ENCODE measurements around the gene PRKCZ.

The PRKCZ gene

GRCh38 chr1:2070016-2070415 is 19.8 kb downstream of the PRKCZ start:
- no peak for DNase-seq

- no peak for DNase-seq
Measured at GRCh38 chr1:2070800-2071530, 20.8 kb downstream of the PRKCZ start.

- DNase-seq = no peak
Measured at GRCh38 chr1:2072109-2072806, 22.0 kb downstream of the PRKCZ start.

DNA sequence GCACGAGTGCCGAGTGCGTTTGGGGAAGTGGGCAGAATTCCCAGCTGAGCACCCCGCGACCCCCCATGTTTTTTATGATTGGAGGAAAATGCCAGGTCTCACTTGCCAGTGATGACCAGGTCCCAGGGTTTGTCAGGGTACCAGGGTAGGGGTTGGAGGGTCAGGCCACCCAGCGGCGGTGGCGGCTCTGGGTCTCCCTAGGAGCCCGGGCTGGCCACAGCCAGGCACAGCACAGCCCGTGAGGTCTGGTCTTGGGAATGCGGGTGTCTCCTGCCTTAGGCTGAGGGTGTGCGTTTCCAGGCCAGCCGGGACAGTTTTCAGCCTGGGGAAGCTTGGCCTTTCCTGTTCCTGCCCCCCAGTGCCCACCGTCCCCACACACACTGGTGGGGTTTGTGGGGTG is 22.7 kb downstream of the PRKCZ start:
- no peak for DNase-seq

GRCh38 chr1:2073382-2074230 is 23.4 kb downstream of the PRKCZ start:
- no peak for DNase-seq

GRCh38 chr1:2074396-2074795 is 24.2 kb downstream of the PRKCZ start:
- DNase-seq = no peak

DNA sequence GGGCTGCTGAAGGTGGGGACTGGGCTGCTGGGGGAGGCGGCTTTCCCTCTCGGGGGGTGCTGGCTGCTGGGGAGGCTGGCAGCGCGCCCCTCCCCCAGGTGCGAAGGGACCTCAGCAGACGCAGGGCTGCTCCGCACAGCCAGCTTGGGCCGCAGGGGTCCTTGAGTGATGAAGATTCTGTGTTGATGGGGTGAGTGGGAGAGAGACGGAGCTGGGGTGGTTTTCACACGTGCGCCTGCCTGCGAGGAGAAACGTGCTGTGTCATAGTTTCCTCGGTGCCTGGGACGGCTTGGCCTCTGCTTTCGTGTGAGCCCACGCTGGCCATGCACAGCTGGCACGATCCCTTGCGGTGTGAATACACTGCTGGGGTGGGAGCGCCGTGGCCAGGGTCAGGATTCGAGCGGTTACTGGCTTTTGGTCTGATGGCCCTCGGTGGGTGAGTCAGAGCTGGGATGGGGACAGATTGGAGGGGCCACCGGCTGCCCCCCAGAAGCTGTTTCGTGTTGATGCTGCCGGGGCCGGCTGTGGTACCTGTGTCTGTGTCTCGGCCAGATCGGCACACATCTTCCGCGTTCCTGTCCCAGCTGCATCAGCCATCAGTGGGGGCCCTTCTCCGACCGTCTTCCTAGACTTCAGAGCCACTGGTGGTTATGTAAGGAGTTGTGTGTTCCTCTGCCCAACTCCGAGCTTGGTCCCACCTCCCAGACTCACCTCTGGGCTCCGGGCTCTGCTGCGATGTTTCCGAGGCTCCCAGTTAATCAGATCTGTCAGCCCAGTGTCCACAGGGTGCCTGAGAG is 24.9 kb downstream of the PRKCZ start:
- no peak for DNase-seq

GRCh38 chr1:2076826-2077225 is 26.6 kb downstream of the PRKCZ start:
- DNase-seq = no peak

GRCh38 chr1:2078170-2078569 is 28.0 kb downstream of the PRKCZ start:
- no peak for DNase-seq

DNA sequence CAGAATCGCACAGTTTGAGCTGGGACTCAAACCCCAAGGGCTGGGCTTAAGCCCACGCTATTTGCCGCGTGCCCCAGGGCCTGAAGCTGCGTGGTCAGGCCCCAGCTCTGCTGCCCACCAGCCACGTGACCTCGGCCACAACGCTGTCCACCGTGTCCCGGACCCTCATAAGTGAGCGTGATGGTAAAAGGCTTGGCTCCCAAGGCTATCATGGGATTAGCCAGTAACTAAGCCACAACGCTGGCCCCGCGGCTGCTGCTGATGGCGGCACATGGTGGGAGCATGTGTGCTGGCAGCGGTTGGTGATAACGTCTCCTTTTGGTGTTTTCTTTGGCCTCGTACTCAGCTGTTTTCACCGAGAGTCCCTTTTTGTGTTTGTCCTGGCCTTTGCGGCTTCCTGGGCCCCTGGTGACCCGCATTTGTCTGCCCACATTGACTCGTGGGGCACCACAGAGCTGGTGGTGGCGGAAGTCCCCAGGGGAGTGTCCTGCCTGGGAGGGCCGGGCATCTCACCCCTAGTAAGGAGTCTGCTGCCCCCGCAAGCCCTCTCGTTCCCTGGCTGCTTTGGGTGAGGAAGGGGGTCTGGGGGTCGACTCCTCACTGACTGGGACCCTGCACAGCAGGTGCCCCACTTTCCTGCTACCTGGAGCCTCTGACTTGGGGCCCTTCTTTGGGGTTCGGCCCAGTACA is 29.3 kb downstream of the PRKCZ start:
- DNase-seq = no peak

GRCh38 chr1:2080140-2080539 is 29.9 kb downstream of the PRKCZ start:
- DNase-seq = no peak

DNA sequence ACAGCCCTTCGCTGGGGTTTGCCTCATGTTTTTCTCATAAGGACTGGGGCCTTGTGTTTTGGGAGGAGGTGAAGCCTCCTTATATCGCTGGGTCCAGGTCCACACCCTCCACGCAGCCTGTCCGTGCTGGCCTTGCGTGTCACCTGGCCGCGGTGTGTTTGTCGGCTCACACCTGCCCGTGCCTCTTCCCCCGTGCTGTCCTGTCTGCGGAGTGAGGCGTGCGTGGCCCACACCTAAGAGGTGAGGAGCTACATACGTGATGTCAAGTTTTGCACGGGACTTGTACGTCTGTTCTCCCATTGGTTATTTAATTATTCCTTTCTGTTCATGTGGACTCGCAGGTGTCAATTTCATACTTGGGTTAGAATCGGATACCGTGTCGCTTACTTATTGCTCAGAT is 30.7 kb downstream of the PRKCZ start:
- DNase-seq = no peak

DNA sequence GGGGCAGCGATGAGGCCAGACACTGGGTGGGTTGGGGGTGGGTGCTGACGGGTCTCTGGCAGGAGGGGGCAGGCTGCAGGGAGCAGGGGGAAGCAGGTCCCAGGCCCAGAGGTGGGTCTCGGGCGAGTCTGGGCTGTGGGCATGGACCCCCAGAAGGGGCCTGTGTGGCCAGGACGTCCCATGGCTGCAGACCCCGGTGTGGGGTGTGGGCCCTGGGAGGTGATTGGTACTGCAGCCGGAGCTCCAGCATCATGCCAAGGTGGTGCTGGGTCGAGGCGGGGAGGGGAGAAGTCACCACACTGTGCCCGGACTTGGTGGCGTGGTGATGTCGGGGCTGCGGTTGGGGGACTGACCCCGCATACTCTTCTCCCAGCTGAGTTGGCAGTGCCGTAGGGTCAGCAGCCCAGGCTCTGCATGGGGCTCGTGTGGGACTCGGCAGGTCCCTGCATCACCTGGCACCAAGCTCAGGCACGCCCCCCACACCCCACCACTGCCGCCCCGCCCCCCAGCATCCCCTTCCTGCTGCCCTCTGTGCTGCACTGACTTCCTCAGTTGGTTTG is 31.2 kb downstream of the PRKCZ start:
- DNase-seq = no peak

DNA sequence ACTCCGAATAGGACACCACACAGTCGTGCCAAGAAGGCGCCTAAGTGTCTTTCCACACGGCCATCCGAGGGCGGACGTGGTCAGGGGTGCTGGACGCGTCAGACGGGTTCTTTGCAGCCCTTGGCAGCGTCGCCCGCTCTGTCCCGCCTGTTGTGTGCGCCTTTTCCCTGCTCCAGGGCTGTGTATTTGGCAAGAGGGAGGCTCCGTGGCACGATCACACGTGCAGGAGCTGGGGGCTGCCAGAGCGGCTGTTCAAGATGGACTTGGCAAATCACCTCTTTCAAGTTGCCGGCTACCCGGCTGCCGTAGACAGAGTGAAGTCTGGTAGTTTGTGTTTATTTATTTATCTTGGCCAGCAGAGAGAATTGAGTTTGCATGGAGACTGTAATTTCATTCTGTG is 31.9 kb downstream of the PRKCZ start:
- DNase-seq = no peak

DNA sequence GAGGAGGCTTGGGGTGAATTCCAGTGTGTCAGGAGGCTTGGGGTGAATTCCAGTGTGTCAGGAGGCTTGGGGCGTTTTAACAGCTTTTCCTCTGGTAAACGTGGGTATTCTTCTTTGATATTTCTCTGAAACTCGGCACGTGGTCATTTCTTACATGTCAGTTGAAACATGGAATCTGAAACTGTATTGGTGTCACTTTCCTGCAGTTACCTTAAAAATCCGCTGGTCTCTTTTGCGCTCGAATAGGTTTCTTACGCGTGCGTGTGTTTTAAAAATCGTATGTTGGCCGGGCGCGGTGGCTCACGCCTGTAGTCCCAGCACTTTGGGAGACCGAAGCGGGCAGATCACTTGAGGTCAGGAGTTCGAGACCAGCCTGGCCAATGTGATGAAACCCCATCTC is 33.5 kb downstream of the PRKCZ start:
- no peak for DNase-seq

DNA sequence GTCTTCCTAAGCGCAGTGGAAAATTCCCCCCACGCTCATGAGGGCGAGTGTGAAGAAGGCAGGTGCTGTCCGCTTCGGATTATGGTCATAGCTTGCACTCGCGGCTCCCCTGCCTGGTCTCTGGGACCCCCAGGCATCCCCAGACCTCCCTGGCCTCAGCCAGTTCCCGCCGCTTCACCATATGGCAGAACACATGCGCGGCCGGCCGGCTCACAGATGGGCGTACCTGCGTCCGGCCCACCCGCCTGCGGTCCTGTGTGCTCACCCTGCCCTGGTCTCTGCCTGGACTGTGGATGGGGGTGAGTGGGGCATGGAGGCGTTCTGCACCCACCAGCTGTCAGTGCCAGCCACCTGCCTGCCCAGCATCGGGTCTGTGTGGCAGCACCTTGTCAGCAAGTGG is 34.1 kb downstream of the PRKCZ start:
- no peak for DNase-seq

DNA sequence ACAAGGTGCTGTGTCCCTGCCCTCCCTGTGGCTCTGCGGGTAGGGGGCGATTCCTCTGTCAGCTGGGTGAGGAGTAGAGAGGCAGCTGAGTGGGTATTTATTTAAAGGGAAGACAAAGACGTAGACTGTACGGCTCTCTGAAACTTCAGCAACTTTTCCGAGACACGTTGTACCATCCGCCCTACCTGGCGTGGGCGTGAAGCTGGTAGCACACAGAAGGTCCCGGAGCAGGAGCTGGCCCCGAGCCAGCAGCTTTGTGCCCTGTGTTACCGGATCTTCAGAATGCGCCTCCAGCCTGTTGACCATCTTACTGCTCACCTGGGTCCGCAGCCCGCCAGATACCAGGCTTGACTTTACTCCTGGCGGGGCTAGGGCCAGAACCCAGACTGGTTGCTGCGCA is 34.9 kb downstream of the PRKCZ start:
- DNase-seq = no peak

GRCh38 chr1:2086446-2087078 is 36.4 kb downstream of the PRKCZ start:
- no peak for DNase-seq

DNA sequence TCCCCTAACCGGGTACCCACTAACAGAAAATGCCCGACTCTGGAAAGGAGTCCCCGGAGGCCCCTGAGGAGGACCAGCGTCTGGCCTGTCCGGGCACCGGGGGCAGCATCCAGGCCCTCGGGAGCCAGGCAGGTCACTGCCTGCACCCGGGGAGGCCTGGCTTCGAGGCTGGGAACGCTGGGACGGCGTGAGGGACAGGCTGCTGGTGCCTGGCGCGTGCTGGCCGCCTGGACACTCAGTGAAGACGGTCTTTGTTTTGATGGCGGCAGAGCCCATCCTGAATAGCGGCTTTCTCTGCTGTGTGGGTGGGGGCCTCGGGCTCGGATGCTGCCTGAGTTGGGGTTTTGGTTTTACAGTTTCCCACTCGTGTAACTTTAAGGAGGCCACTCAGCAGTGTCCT is 37.6 kb downstream of the PRKCZ start:
- no peak for DNase-seq

DNA sequence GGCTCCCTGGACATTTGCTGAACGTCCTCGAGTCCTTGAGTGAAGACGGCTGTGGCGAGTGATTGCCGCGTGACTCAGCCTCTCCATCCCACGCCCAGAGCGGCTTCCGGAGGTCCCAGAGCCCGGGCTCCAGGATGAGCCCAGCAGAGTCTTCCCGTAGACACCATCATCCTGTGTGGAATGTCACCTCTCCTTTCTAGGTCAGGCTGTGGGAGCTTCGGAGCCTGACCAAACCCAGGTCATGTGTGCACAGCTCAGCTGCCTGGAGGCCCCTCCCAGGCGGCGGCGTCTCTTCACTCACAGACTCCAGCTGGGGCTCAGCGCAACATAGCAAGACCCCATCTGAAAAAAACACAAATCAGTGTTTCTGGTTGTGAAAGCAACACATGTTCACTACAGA is 38.2 kb downstream of the PRKCZ start:
- DNase-seq = no peak

DNA sequence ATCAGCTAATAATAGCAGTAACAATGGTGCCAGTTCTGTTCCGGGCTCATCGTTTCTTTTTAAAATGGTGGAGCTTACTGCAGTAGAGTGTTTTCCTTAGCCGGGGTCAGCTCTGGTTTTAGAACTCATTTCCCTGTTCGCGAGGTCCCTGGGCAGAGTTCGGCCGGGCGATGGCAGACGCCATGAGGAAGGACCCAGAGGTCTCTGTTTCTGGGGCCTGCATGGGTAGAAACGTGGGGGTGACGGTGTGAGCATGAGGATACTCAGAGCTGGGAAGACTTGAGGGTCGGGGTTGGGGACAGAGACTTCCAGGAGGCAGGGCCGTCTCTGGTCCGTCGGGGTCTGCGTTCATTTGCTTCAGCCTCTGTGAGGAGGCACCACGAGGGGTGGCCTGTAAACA is 38.8 kb downstream of the PRKCZ start:
- no peak for DNase-seq
